NCI-H524 (cell line): ENCODE data around the gene APOBEC4.

Experiments used
- DNase-seq, 2 experiments: peaks; one replicate each; lab custom pipeline; 2025; lab: John Stamatoyannopoulos, UW

Gene APOBEC4

GRCh38 chr1:183602510-183602909, 50.6 kb downstream of the APOBEC4 start:
- DNase-seq = no peak

GRCh38 chr1:183600634-183601033, 52.5 kb downstream of the APOBEC4 start:
- DNase-seq = no peak

GRCh38 chr1:183600136-183600535, 53.0 kb downstream of the APOBEC4 start:
- DNase-seq = no peak

- no peak for DNase-seq
Observed at GRCh38 chr1:183598386-183598785, 54.7 kb downstream of the APOBEC4 start.

- no peak for DNase-seq
Observed at GRCh38 chr1:183597656-183598347, 55.3 kb downstream of the APOBEC4 start.

GRCh38 chr1:183596500-183596899, 56.6 kb downstream of the APOBEC4 start:
- no peak for DNase-seq
